Amniotic stem cell (primary cell): ENCODE data around the gene RASA4.
"Not testable (repeated sequence)": the region's sequence is repeated elsewhere in the genome, so short reads cannot be mapped to it uniquely, and the experiment has no call there.

Source experiments
- DNase-seq: peaks from one replicate; lab custom pipeline; 2025; lab: John Stamatoyannopoulos, UW

The RASA4 gene

GRCh38 chr7:102616507-102617125 is at the start of gene RASA4:
Gene RASA4 (minus strand): TSS chr7:102616756. CDS start chr7:102616689, 67 bp downstream.
- DNase-seq: not testable (repeated sequence)

DNA sequence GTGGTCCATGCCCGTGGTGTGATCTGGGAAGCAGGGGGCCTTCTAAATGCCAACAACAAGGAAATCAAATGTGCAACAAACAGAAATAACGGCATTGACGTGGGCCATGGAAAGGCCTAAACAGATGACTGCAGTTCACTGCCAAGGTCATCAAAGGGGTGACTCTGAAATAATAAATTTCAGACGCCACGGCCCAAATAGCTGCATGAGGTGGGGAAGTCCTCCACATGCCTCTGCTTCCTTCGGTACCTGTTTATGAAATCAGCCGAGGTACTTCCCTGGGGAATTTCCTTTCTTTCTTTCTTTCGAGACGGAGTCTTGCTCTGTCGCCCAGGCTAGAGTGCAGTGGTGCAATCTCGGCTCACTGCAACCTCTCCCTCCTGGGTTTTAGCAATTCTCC is 48.2 kb upstream of the RASA4 start:
- DNase-seq: not testable (repeated sequence)

GRCh38 chr7:102649924-102650323 is 33.4 kb upstream of the RASA4 start, which contains the start of gene SPDYE2B:
Gene SPDYE2B (plus strand): TSS chr7:102650319. CDS start chr7:102652349, 2,030 bp downstream.
- not testable (repeated sequence) for DNase-seq

DNA sequence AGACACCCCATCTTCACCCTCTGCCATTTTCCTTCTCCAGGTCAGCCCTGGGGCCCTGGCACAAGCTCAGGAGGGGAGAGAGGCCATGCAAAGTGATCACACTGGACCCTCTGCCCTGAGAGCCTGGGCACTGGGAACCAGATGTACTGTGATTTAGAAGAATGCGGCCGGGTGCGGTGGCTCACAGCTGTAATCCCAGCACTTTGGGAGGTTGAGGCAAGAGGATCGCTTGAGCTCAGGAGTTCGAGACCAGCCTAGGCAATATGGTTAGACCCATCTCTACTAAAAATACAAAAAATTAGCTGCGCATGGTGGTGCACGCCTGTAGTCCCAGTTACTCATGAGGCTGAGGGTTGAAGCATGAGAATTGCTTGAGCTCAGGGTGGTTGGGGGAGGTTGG is 31.3 kb upstream of the RASA4 start:
- not testable (repeated sequence) for DNase-seq

DNA sequence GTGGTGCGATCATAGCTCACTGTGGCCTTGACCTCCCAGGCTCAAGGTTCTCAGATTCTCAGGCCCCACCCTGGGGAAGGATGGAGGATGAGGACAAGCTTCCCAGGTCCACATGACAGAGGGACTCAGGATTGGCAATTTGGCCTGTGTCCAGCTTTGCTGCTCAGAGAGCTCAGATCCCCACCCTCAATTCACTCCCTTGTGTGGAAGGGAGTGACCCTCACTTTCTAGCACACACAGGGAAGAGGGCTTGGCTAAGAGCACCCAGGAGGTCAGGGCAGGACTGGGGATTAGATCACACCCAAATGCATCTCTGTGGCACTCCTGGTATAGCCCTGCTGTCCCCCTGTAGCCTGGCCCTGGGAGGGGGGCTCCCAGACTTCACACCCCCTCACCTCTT is 26.8 kb upstream of the RASA4 start:
- DNase-seq: not testable (repeated sequence)

GRCh38 chr7:102642691-102643090 is 26.1 kb upstream of the RASA4 start, which contains the start of gene UPK3BL1:
Gene UPK3BL1 (minus strand): TSS chr7:102642791. CDS start chr7:102642741, 50 bp downstream.
- not testable (repeated sequence) for DNase-seq

- DNase-seq: not testable (repeated sequence)
Measured at GRCh38 chr7:102638848-102639247, 22.3 kb upstream of the RASA4 start.

DNA sequence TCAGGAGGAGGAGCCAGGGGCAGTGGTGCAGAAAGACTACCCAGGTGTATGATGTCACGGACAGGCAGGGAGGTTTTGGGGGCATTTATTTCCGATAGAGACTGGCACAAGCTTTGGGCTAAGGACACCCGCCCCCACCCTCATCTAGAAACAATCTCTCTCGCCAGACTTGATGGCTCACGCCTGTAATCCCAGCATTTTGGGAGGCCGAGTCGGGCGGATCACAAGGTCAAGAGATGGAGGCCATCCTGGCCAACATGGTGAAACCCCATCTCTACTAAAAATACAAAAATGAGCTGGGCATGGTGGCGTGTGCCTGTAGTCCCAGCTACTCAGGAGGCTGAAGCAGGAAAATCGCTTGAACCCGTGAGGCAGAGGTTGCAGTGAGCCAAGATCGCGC is 20.4 kb upstream of the RASA4 start:
- DNase-seq: not testable (repeated sequence)

- DNase-seq: not testable (repeated sequence)
Measured at GRCh38 chr7:102635354-102635753, 18.8 kb upstream of the RASA4 start.

DNA sequence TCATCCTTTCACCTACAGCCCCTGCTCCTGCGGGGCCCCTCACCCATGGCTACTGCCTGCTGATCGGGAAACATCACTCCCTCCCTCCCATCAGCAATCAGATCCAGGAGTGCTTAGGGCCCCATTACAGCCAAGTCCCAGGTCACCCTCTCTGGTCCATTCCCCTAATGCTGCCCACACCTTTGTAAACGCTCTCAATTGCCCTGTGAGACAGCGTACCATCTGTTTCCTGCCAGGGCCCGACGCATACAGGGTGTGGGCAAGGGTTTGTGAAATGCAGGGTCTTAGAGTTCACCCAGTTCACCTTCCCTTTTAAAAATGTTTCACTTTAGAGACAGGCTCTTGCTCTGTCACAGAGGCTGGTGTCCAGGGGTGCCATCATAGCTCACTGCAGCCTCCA is 17.7 kb upstream of the RASA4 start:
- DNase-seq: not testable (repeated sequence)

DNA sequence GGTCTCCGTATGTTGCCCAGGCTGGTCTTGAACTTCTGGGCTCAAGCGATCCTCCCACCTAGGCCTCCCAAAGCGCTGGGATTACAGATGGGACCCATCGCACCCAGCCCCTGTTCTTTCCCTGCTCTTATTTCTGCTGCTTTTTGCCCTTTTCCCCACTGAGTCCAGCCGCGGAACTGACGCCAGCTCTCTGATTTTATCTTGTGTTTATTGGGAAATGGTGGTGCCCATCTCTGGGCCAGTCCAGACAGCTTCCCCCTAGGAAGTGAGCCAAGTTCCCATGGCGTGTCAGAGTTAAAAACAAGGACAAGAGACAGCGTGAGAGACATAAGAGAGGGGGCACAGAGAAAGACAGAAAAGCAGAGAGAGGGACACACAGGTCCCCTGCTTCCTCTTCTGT is 14.1 kb upstream of the RASA4 start:
- not testable (repeated sequence) for DNase-seq

DNA sequence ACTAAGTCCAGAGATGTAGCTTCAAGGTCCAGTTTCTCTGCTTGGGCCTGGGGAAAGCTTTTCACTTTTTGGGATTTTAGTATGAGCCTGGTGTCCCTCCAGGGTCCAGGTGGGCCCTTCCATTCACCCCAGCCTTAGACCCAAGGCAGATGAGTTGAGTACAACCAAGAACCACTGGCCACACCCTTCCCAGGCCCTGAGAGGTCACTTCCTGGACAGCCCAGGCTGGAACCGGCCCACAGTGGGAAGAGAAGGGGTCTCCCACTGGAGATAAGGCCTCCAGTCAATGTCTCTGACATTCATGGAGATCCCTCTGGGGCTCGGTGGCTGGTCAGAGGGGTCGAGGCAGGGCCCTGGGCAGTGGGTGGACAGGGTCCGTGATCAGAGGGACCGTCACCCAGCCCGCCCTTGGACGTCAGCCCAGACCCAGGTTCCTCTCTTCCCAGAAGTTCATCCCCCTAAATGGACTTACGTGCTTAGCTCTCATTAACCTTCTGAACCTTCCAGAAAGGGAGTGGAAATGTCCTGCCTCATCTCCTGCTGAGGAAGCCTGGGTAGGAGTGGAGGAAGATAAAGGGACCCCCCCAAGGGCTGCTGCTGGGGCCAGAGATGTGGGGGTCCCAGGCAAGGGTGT is 10.8 kb upstream of the RASA4 start:
- not testable (repeated sequence) for DNase-seq

DNA sequence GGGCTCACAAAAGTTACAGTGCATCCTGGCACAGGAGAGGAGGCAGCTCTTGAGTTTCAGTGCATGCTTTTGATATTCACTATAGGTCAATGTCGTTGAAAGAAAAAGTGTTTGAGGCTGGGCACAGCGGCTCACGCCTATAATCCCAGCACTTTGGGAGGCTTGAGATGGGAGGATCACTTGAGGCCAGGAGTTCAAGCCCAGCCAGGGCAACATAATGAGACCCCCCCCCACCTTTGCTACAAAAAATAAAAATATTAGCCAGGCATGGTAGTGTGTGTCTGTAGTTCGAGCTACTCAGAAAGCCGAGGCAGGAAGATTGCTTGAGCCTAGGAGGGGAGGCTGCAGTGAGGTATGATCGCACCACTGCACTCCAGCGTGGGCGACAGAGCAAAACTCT is 1.6 kb upstream of the RASA4 start:
- DNase-seq: not testable (repeated sequence)

DNA sequence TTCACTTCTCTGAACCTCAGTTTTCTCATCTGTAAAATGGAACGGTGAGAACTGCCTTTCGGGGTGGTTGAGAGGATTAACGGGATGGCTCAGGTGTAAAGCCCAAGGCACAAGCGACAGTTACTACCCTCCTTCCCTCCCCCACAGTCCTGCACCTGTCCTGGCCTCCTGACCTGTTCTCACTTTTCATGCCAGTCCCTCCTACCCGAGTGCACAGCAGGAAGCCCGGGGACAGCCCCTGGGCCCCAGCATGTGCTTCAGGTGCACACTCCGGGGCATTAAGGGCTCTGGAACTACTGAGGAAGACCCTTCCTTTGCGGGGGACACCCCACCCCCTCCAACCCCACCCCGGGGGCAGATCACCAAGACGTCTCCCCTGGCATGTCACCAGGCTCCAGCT is 626 bp downstream of the RASA4 start:
- DNase-seq: not testable (repeated sequence)

DNA sequence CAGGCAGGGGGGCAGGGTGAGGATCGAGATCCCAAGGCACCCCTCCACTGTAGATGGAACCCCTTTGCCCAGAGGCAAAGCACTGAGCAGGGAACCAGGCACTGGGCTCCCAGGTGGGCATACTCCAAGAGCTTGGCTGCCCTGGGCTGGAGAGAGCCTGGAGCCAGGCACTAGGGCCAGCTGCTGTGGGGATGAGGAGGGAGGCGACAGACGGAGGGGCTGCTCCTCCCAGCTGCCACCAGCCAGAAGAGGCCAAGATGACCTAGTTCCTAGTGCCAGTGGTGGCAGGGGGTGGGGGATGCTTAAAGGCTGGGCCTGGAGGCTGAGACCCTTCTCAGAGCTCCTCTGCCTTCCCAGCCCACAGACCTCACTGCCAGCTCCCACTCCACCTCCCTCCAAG is 1.7 kb downstream of the RASA4 start:
- not testable (repeated sequence) for DNase-seq

- DNase-seq: not testable (repeated sequence)
Measured at GRCh38 chr7:102614346-102614697, 2.2 kb downstream of the RASA4 start.

DNA sequence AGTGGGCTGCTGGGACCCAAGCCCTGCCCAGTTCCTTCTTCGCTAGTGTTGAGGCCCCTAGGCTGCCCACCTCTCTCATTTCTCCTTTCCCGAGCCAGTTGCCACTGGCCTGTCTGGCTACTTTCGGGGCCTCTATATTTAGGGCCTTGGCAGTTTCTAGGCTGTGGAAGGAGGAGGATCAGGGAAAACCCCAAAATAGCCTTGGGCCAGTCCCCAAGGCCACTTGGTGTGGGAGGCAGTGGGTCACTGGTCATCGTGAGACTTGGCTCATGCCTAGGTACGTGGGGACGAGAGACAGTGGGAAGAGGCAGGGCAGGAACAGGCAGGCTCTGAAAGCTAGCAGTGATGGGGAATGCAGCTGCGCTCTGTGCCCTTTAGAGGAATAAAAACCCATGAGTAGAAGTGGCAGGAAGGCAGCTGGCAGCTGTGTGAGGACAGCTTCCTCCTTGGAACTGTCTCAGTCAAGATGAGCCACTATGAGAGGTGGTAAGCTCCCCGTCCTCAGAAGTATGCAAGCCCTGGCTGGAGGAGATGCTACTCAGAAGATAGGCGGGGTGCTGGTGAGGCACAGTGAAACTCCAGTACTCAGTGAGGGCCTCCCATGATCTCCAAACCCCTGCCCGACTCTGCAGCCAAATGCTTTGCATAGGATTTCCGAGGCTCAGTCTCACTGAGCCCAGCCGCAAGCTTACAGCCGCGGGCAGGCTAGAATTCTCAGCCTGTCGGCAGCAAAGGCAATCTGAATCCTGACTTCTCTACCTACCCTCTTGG is 2.8 kb downstream of the RASA4 start:
- DNase-seq: not testable (repeated sequence)

GRCh38 chr7:102611675-102612325 is 4.8 kb downstream of the RASA4 start:
- not testable (repeated sequence) for DNase-seq

GRCh38 chr7:102611013-102611674 is 5.4 kb downstream of the RASA4 start:
- DNase-seq: not testable (repeated sequence)

- not testable (repeated sequence) for DNase-seq
Measured at GRCh38 chr7:102610441-102610840, 6.1 kb downstream of the RASA4 start.

GRCh38 chr7:102609734-102610133 is 6.8 kb downstream of the RASA4 start:
- DNase-seq: not testable (repeated sequence)

DNA sequence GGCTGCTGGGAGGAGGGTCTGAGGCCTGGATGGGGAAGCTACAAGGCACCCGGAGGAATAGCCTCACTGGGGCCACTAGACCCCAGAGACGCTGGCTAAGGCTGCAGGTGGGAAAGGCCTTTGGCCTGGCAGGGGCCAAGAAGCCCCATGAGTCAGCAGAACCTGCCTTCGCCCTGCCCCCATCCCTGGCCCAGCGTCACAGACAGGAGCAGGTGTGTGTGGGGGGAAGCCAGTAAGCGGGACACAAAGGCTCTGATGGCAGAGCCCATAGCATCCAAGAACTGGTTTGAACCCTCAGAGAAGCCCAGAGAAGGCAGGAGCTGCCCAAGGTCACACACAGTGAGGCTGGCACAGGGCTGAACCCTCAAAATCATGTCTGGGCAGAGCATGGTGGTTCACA is 9.7 kb downstream of the RASA4 start:
- not testable (repeated sequence) for DNase-seq
